ENCODE data around the gene PTCD1.
"Not testable (repeated sequence)": the region's sequence is repeated elsewhere in the genome, so short reads cannot be mapped to it uniquely, and the experiment has no call there.

Gene PTCD1

DNA sequence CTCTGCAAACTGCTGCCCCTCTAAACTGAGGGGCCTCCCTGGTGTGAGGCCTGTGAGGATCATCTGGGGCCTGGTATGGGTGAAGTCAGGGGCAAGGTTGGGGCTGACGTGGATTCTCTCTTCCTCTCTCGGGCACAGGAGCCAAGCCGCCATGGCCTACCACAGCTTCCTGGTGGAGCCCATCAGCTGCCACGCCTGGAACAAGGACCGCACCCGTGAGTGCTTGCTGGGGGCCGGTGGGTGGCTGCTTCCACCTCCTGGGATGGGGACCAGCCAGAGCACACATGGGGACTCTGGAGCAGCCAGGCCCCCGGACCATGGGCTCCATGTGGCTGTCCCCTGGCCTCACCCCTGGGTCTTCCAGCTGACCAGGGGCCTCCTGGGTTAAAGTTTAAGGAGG, 53.0 kb downstream of the PTCD1 start:
- no peak for DNase-seq

DNA sequence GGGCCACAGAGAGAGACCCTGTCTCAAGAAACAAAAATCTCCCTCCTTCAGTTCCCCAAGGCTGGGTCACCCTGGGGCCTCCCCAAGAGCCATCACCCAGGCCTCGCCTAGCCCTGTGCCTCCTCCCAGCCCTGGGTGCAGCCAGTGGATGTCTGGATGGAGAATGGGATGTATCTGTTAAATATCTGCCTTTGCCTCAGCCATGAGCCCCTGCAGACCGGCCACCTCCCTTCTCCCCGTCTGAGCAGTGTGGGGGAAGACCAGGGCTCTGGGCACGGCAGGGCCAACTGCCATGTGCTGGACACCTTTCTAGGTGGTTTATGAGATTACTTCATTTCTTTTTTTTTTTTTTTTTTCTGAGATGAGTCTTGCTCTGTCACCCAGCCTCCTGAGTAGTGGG, 54.1 kb downstream of the PTCD1 start:
- no peak for DNase-seq

DNA sequence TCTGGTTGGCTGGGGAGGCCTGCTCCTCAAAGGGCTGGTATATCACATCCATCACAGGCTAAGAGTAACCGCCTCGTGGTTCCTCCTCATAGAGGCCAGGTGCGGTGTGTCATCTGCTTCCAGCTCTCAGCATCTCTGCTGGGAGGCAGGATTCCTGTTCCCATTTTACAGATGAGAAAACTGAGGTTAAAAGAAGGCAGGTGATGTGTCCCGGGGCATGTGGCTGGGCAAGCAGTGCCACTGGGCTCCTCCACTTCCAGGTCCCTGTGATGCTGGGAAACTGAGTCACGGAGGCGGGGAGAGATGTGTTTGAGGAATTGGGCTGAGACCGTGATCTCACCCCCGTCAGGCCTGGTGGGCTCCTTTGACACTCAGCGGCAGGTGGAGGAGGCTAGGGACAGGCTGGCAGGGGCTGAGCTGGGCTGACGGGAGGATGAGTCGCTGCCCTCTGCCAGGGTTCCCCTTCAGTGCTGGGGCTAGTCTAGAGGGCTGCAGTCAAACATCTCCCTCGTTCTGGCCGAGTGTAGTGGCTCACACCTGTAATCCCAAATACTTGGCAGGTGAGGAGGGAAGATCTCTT, 54.7 kb downstream of the PTCD1 start:
- DNase-seq = no peak

DNA sequence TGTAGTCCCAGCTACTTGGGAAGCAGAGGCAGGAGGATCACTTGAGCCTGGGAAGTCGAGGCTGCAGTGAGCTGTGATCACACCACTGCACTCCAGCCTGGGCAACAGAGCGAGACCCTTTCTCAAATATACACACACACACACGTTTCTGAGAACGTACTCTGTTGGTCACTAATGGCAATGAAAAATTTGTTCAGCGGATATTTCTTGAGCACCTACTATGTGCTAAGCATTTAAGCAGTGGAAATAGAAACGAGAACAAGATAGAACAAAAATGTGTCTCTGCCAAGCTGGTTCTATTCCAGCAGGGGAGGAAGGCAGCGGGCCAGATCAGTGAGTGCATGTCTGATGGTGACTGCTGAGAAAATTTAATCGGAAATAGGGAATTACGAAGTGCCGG, 55.4 kb downstream of the PTCD1 start:
- DNase-seq = no peak

DNA sequence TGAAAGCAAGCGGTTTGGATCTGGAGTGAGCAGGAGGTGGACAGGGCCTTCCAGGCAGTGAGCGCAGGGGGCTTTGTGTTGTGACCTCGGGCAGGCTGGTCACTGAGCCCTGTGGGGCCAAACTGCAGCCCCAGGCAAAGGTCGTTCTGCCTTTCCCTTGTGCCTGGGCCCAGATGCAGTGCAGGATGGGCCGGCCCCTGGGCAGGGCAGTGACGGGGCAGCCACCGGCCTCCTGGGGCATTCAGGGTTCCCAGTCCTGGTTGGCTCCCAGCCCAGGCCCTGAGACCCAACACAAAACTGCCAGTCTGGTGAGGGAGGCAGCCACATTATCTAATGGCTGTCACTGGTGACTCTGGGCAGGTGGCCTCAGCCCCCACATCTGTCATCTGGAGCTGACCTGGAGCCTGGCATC, 56.9 kb downstream of the PTCD1 start:
- no peak for DNase-seq

DNA sequence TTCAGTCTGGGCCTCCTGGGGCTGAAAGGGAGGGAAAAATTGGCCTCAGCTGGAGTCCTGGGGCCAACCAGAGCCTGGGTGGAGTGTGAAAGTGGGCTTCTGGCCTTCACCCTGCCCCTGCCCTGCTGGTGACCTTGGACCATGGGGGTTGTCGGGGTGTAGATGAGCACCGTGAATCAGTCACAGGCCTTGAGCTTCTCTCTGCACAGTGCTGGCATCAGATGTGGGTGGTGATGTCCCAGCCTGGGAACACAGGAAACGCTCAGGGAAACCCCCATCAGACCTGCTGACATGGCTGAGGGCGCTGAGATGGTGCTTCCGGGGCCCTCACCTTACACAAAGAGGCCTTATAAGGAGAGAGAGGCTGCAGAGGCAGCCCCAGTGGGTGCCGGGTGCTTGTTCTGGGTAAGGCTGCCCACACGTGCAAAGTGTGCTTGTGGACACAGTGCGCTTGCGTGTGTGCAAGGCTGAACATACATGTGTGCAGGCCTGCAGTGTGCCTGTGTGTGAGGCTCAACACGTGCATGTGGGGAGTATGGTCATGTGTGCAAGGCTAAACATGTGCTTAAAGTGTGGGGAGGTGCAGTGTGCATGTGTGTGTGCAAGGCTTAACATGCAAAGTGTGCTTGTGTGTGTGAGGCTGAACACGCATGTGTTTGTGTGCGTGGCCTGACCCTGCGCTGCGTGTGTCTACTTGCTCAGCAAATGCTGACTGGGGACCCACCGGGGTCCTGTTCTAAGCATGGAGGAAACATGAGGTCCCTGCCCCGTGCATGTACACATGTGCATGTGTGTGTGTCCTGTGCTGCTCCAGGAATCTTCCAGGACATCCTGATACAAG, 57.6 kb downstream of the PTCD1 start:
- DNase-seq = peak; percentile 89 to 91

DNA sequence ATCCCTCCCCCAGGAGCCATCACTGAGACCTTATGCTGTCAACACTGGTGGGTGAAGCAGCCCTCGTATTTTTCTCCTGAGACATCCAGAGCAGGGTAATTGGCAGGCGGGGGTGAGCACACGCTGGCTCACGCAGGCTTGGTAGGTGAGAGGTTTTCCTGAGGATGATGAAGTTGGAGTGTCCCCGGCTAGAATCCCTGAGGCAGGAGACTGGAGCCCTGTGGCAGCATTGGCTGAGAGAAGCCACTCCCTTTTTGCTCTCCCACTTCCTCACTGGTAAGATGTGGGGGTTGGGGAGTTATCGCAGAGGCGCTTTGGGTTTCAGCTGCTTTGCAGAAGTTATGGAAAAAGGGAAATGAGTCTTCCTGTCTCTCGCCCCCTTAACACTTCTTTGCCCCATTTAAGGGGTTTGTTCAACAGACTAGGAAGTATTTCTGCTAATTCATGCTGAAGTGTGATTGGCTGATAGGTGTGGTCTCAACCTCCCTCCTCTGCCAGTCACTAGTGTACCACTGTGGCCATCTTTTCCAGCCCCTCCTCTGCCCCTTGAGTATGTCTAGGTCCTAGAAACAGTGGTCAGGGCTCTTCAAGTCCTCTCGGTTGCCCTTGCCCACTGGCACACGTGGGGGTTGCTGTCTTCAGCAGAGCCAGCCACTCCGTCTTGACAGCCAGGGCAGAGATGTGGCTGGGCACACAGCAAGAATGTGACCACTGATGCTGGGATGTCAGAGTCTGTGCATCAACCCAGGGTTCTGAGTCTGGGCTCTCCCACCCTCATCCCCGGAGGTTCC, 58.4 kb downstream of the PTCD1 start:
- peak; percentile 67 to 70 for DNase-seq

DNA sequence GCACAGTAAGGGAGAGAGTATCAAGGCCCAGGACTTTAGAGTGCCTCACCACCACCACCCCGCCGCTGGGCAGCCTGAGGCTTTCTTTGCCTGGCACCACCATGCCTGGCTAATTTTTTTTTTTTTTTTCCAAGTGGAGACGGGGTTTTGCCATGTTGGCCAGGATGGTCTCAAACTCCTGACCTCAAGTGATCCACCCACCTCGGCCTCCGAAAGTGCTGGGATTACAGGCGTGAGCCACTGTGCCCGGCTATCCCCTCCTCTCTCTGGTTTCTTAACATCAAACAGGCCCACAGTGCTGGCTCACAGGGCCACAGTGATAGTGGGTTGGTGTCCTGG, 58.9 kb downstream of the PTCD1 start:
- not testable (repeated sequence) for DNase-seq

DNA sequence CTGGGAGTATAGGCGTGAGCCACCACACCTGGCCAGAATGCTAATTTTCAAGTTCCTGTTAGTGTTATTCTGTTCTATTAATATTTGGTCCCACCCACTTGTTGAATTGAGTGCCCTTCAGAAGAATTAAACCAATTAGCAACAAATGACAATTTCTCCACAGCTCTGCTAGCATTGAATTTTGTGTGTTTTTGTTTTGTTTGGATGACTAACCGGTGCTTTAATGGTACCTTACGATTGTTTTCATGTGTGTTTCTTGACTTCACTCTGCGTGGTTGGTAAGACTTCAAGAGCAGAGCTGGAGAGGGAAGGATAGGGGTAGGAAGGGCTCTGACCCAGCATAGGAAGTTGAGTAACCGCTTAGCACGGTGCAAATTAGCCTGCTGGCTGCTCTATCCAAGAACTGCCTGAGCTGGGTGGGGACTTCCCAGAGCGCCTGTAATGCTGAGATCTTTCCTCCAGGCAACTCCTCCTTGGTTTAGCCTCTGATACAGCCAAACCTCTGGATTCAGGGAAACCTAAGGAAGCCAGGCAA, 59.5 kb downstream of the PTCD1 start:
- peak; percentile 57 to 69 for DNase-seq

DNA sequence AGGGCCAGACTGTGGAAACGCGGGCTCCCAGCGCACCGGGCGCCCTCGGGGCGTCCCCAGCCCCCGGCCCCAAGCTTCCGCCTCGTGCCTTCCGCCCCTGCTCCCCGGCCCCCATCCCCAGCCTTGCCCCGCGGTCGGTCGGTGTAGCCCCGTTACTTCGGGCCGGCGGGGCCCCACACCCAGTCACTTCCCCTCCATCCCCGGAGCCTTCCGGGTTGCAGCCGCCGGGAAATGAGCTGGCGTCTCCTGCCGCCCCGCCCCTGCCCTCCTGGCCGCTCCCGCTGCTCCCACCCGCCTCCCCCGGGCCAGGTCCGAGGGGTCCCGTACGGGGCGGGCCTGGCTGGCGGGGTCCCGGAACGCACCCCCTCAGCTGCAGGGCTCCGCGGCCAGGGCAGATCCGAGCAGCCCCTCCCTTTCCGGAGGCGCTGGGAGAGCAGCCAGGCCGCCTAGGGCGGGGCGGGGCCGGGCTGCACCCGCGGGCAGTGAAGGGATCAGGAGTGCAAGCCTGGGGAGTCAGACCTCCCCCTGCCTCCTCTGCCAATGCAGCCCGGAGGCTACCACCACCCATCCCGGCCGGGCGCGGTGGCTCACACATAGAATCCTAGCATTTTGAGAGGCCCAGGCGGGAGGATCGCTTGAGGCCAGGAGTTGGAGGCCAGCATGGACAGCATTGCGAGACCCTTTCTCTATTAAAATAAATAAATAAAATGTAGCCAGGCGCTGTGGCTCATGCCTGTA, 63.4 kb downstream of the PTCD1 start:
- peak; percentile 82 to 84 for DNase-seq

DNA sequence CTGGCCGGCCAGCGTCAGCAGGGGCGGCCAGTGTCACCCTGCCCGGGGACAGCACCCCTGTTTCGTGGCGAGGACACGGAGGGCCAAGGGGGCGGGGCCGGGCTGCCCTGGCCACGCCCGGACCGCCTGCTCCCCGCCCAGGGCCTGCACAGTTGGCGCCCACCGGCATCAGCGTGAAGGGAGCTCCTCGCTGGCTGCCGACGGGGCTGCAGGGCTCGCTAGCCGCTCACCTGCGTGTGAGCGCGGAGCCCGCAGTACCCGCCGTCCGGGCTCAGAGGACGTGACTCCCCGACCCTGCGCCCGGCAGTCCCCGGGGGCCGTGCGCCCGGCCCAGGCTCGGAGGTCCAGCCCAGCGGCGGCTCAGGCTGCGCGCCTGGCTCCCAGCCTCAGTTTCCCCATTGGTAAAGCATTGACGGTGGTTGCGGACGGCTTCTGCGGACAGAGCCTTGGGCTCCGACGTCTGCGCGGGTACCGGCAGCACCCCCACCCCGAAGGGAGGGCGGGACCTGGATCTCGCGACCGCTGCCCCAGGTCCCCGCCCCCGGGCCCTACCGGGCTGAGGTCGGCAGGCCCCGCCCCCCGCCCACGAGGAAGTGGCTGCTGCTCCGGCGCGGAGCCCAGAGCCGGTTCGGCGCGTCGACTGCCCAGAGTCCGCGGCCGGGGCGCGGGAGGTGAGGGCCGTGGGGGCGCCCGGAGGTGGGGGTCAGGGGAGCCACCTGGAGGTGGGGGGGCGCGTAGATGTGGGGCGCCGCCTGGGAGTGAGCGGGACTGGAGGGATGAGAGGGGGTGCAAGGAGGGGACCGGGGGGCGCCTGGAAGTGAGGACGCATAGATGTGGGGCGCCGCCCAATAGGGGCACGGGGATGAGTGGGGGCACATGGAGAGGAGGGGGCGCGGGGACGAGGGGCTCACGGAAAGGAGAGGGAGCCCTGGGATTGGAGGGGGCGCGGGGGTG, 64.2 kb downstream of the PTCD1 start, which contains the start of gene ARPC1B:
Gene ARPC1B, plus strand, starts transcription at position 620 of the 954 bp plus-strand sequence. CDS start 10,985 bp downstream, outside the sequence.
- DNase-seq = peak; percentile 87 to 91

DNA sequence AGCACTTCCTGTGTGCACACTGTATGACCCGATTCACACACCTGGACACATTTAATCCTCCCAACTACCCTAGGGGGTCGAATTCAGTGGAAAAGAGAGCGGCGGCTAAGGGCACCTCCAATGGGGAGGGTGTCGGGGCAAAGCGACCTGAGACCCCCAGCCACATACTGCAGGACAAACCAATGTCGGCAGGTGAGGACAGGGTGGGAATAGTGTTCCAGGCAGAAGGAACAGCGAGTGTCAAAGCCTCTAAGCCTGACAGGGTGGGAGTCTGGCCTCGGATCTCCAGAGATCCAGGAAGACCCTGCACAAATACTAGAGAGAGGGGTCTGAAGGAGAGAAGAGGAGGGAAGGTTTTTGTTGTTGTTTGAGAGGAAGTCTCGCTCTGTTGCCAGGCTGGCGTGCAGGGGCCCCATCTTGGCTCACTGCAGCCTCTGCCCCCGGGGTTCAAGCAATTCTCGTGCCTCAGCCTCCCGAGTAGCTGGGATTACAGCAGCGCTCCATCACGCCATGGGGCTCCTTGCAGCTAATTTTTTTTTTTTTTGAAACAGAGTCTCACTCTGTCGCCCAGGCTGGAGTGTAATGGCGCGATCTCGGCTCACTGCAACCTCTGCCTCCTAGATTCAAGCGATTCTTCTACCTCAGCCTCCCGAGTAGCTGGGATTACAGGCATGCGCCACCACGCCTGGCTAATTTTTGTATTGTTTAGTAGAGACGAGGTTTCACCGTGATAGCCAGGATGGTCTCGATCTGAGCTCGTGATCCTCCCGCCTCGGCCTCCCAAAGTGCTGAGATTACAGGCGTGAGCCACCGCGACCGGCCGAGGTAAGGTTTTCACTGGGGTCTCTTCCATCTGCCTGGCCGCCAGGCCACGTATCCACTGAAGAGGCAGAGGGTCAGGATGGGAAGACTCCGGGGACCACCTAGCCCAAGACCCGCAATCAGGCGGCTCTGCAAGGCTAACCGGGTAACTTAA, 65.2 kb downstream of the PTCD1 start:
- no peak for DNase-seq

DNA sequence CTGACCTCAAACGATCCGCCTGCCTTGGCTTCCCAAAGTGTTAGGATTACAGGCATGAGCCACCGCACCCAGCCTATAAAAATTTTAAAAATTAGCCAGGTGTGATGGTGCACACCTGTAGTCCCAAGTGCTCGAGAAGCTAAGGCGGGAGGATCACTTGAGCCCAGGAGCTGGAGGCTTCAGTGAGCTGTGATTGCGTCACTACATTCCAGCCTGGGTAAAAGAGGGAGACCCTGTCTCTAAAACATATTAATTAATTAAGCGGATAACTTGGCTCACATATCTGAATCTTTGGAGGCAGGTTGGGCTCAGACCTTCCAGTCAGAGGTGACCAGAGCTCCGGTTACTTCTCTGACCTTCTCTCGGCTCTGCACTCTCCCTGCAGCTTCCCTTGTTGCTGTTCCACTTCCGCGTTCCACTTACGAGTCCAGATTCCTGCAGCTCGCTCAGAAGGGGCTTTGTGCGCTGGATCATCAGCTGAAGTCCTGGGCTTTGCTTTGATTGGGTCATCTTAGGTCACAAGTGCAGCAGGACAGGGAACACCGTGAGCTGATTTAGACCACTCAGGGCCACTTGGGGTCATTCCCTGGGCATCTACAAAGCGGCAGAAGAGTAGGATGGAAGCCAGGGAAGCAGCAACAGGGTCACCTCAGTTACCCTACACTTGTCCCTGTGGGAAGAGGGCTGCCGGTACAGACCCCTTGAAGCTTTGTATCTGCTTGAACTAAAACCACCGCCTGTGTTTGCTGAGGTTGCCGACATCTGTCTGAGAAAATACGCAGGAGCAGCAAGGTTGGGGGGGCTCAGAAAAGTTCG, 66.1 kb downstream of the PTCD1 start:
- DNase-seq = no peak

DNA sequence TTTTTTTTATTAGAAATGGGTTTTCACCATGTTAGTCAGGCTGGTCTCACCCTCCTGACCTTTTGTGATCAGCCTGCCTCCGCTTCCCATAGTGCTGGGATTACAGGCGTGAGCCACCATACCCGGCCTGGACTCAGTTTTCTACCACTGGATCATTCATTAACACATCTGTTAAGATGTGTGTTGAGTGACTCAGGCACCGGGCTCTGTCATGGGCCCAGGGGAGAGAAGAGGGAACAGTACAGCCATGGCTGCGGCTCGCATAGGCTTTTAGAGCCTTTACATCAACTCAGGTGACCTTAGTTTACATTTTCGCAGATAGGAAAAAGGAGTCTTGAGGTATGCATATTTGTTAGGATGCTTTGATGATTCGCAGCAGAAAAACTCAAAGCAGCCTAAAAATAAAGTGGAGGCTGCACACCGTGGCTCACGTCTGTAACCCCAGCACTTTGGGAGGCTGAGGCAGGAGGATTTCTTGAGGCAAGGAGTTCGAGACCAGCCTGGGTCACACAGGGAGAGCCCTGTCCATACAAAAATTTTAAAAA, 67.2 kb downstream of the PTCD1 start:
- no peak for DNase-seq

DNA sequence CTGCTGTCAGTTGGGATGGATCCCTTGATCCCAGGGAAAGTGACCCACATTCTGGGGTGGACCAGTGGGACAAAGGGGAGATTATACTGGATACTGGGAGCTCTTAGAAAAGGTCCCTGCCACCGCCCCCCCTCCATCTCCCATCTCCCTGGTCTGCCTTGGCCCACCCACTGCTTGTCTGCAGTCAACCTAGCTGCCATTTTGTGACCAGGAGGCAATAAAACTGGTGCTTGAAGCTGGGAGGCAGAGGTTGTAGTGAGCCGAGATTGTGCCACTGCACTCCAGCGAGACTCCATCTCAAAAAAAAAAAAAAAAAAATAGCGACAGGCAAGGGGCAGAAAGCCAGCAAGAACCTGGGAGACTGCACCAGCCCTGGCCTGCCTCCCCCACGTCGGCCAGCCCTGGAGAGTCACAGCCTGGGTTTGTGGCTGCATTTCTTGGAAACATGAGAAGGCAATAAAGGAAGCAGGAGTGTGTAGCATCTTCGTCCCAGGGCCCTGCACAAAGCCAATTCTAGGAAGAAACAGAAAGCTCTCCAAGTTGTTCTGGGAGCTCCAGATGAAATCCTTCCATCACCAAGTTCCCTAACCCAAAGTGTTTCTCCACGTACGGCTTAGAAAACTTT, 68.7 kb downstream of the PTCD1 start:
- no peak for DNase-seq

DNA sequence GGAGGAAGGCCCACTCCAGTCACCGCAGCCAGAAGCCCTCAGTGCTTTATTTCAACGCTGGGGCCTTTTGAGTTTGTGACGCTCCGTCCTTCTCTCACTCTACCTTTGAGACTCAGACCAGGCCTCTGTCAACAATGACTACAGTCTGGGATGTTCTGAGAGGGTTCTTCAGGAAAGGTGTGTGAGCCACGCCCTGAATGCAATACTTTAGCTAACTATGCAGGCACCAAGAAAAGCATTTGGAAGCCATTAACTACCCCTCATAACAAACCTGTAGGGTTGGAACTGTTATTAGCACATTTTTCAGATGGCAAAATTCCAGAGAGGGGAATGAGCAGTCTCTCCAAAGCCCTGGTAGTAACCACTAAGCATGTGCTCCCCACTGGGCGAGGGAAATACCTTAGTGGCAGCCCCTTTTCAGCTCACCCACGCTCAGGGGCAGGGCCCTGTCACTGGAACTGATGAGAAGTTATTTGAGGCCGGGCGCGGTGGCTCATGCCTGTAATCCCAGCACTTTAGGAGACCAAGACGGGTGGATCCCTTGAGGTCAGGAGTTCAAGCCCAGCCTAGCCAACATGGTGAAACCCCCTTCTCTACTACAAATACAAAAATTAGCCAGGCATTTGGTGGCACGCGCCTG, 69.7 kb downstream of the PTCD1 start:
- DNase-seq = no peak
